Type B pancreatic cell (in vitro differentiated cells): ENCODE measurements around the gene ARRDC1. TPM values are rescaled to one million over a fixed set of nuclear protein-coding genes. Genes with fewer than 3 reads are reported as not detected.

Experiments
- DNase-seq: peaks from one replicate; pipeline ENCODE4 v3.0.0; 2021; ENCODE audit warnings: mixed read lengths; ENCODE audit not compliant: unreplicated experiment; ENCODE audit errors: extremely low spot score
- H3K27ac Mint-ChIP-seq: 2 replicates; pipeline ENCODE4 v1.8.0; 2021; ENCODE audit warnings: mild to moderate bottlenecking, mixed read lengths
- H3K27me3 Mint-ChIP-seq: 2 replicates; pipeline ENCODE4 v1.8.0; 2021; ENCODE audit warnings: mixed read lengths
- H3K36me3 Mint-ChIP-seq: 2 replicates; pipeline ENCODE4 v1.8.0; 2021; ENCODE audit warnings: mixed read lengths
- H3K4me1 Mint-ChIP-seq: one replicate; pipeline ENCODE4 v1.8.0; 2021; ENCODE audit warnings: mixed read lengths; ENCODE audit not compliant: unreplicated experiment
- H3K4me3 Mint-ChIP-seq: 2 replicates; pipeline ENCODE4 v1.8.0; 2021; ENCODE audit warnings: mild to moderate bottlenecking, mixed read lengths
- H3K9me3 Mint-ChIP-seq: 2 replicates; pipeline ENCODE4 v1.8.0; 2021; ENCODE audit warnings: mixed read lengths
- total RNA-seq: library from RNA; stranded (reverse); gene quantifications from 2 replicates; pipeline ENCODE4 v1.2.1, GENCODE V29; 2021; ENCODE audit warnings: low replicate concordance
- TF ChIP-seq, protein P1 (sequence below): fragments of 200-600 bp; sonication (generic); conservative IDR thresholded peaks from 2 replicates; pipeline ENCODE4 v1.5.0; 2021; ENCODE audit warnings: antibody characterized with exemption, mild to moderate bottlenecking

ARRDC1 gene
- total RNA-seq, 1 donor from 2014 or later = 46.4 TPM

DNA sequence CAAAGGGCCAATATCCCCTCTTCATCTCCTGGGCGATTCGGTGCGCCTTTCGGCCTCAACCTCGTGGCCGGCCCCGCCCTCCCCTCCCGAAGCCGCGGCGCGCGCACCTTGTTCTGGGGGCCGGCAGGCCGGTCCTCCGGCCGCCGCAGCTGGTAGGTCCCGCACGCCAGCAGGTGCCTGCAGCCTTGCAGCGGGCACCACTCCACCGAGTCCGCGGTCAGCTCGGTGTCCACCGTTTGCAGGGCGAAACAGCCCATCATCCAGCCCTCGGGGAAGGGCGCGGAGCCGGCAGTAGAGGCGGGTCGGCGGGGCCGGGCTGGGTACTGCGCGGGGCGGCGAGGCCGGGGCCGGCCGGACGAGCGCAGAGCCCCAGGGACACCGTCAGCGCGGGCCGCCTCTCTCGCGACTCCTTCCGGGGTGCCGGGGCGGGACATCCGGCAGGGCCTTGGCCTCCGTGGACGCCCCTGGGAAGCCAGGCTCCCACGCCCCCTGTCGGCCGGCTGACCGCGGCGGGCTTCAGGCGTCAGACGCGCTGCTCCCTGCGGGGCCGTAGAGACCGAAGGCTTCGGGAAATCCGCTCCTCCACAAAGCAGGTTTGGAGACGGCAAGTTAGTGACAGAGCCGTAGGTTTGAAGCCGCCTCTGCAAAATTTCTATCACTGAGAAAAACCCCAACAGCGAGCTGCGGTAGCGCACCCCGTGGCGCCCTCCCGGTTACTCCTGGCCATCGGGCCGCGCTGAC, 26.8 kb upstream of the ARRDC1 start, which contains the start of gene DPH7:
Gene DPH7 (minus strand): TSS at position 408 of the 741 bp plus-strand sequence. CDS start 148 bp downstream, at position 260.
- Mint-ChIP-seq H3K4me3 (peak within 1 kb of the TSS; percentile 90), H3K9me3 (no peaks in the 10 kb centered on the region), H3K27me3 (no peaks in the 10 kb centered on the region), H3K27ac (peak within 1 kb of the TSS; percentile 81), H3K4me1 (peaks cover 10% of the 10 kb centered on the region), H3K36me3 (peaks cover 12% of the 10 kb centered on the region)
- TF ChIP-seq, protein P1, sequence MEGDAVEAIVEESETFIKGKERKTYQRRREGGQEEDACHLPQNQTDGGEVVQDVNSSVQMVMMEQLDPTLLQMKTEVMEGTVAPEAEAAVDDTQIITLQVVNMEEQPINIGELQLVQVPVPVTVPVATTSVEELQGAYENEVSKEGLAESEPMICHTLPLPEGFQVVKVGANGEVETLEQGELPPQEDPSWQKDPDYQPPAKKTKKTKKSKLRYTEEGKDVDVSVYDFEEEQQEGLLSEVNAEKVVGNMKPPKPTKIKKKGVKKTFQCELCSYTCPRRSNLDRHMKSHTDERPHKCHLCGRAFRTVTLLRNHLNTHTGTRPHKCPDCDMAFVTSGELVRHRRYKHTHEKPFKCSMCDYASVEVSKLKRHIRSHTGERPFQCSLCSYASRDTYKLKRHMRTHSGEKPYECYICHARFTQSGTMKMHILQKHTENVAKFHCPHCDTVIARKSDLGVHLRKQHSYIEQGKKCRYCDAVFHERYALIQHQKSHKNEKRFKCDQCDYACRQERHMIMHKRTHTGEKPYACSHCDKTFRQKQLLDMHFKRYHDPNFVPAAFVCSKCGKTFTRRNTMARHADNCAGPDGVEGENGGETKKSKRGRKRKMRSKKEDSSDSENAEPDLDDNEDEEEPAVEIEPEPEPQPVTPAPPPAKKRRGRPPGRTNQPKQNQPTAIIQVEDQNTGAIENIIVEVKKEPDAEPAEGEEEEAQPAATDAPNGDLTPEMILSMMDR = peak; percentile 95
- peak; percentile 98 for DNase-seq

DNA sequence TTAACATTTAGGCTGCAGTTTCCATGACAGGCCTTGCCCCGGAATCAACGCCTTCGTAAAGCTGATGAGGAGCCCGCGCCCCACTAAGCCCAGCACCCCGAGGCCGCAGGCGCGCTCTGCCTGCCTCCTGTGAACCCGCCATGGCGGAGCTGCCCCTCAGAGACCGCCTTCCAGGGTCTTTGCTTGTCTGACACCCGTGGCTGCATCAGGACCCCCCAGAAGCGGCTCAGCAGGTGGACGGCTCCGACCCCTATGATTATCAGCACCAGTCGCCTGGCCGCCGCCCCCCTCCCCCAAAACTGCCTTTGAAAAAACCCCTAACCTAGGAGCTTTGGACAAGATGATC, 26.3 kb upstream of the ARRDC1 start:
- Mint-ChIP-seq H3K27me3 (no peaks in the 10 kb centered on the region), H3K4me3 (peak overlapping the region; percentile 90), H3K36me3 (peaks cover 12% of the 10 kb centered on the region), H3K4me1 (peaks cover 10% of the 10 kb centered on the region), H3K27ac (peak overlapping the region; percentile 41), H3K9me3 (no peaks in the 10 kb centered on the region)
- TF ChIP-seq, protein P1 = no peak
- DNase-seq = no peak

DNA sequence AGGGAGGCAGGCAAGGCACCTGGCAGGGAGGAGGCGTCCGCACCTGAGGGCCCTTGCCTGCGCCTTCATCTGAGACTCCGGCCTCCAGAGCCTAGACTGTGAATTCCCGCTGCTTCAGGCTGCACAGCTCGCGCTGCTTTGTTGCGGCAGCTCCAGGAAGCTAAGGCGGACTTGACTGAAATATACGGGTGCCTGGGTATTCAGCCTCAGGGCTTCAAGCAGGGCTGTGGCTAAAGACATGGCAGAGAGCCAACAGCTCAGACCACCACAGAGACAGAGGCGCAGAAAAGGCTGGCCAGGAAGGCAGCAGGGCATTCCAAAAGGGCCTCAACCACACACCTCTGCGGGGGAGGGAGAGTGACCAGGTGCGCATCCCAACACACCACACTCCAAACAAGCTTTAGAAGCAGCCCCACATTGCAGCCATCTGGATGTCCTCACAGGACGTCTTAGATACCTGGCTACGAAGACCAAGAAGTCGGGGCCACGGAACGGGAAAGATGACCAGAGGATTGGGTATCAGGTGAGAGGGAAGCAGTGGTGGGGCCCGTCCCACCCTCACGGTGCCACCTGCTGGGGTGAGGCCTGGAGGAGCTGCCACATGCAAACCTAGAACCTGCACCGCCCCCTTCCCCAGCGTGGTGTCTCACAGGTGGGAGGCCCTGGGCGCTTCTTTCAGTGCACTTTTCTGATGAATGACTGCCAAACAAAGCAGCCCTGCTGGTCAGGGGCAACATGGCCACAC, 25.1 kb upstream of the ARRDC1 start:
- H3K9me3 Mint-ChIP-seq = no peaks in the 10 kb centered on the region
- H3K36me3 Mint-ChIP-seq = peaks cover 6% of the 10 kb centered on the region
- H3K27ac Mint-ChIP-seq = no peak overlapping the region
- H3K27me3 Mint-ChIP-seq = no peaks in the 10 kb centered on the region
- H3K4me1 Mint-ChIP-seq = peaks cover 10% of the 10 kb centered on the region
- no peak for DNase-seq
- TF ChIP-seq, protein P1 = no peak
- no peak overlapping the region for H3K4me3 Mint-ChIP-seq

DNA sequence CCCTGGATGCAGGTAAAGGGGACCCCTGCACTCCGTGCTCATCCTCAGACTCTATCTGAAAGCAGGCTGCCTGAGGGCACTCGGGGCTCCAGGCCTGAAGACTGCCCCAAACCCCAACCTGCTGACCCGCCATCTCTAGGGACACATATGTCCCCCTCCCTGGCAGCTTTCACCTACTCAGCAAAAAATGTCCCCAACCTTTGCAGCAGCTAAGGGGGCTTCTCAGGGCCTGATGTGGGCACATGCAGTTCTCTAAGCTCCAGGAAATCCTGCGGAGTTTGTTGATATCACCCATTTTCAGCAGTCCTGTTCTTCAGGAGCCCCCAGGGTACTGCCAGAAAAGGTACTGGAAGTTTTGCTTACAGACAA, 24.5 kb upstream of the ARRDC1 start:
- DNase-seq = no peak
- Mint-ChIP-seq H3K27me3 (no peaks in the 10 kb centered on the region), H3K27ac (no peak overlapping the region), H3K36me3 (peaks cover under 1% of the 10 kb centered on the region), H3K4me3 (no peak overlapping the region), H3K4me1 (peaks cover 10% of the 10 kb centered on the region), H3K9me3 (no peaks in the 10 kb centered on the region)
- TF ChIP-seq, protein P1 = no peak

DNA sequence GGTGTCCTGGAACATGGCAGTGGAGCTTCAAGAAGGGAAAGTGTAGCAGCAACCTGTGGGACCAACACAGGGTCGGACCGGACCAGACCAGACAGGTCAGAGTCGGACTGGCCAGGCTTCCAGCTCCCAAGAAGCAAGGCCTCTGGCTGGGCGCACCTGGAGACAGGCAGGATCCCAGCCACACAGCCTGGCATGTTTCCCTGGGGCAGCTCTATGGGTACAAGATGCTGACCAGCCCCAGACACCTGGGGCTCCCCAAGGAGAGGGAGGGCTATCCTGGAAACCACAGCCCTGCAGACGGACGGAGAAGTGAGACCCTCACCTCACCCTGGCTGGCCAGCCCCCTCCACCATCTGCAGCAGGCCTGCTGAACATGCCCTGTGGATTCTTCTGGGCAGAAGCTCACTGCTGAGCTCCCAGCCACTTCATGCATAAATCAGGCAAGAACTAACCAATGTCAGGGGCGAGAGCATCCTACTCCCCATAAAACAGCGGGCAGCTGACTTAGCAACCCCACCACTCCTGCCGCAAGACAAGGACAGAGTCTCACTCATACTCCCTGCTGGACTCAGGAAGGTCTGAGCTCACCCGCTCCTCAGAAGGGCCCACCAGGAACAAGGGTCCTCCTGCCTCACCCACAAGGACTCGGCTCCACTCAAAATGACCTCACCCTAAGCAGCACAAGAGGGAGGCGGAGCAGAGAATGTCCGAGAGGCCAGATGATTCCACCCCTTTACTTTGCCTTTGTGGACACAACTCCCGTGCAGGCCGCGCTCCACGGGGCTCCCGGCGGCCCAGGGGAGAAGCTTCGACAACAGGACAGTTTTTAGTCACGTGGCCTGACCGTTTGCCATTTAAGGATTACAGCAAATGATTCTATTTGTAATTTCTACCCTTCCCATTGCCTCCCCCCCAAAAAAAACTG, 23.9 kb upstream of the ARRDC1 start:
- Mint-ChIP-seq H3K27me3 (no peaks in the 10 kb centered on the region), H3K27ac (no peak overlapping the region)
- TF ChIP-seq, protein P1 = no peak

More for the DNA sequence above, 23.9 kb upstream of the ARRDC1 start:
- DNase-seq = no peak
- H3K4me1 Mint-ChIP-seq = peaks cover 10% of the 10 kb centered on the region
- H3K9me3 Mint-ChIP-seq = no peaks in the 10 kb centered on the region
- H3K4me3 Mint-ChIP-seq = no peak overlapping the region
- no peaks in the 10 kb centered on the region for H3K36me3 Mint-ChIP-seq
